HUES64 (cell line): ENCODE data around the gene PAPSS2.

Experiments used
- H3K27ac ChIP-seq: 2 replicates; pipeline ENCODE4 v1.7.0; 2013; ENCODE audit warnings: low read depth, low read length, inconsistent platforms
- H3K27me3 ChIP-seq: 2 replicates; pipeline ENCODE4 v1.6.1; 2013; ENCODE audit warnings: mild to moderate bottlenecking, low read length; ENCODE audit not compliant: insufficient read depth
- H3K36me3 ChIP-seq: 2 replicates; pipeline ENCODE4 v1.6.1; 2013; ENCODE audit warnings: mild to moderate bottlenecking, low read length; ENCODE audit not compliant: insufficient read depth
- H3K4me1 ChIP-seq: 2 replicates; pipeline ENCODE4 v1.6.1; 2013; ENCODE audit warnings: mild to moderate bottlenecking, low read length, moderate library complexity; ENCODE audit not compliant: insufficient read depth
- H3K4me3 ChIP-seq: 2 replicates; pipeline ENCODE4 v1.5.1; 2013; ENCODE audit warnings: mild to moderate bottlenecking, low read length, moderate library complexity
- H3K9ac ChIP-seq: 2 replicates; pipeline ENCODE4 v1.6.1; 2013; ENCODE audit warnings: mild to moderate bottlenecking, low read depth, low read length
- H3K9me3 ChIP-seq: 2 replicates; pipeline ENCODE4 v1.6.1; 2013; ENCODE audit warnings: low read depth, low read length; ENCODE audit not compliant: insufficient read depth
- WGBS: fragments of 150-250, 120-280 bp; methylation state at CpG from one replicate; pipeline ENCODE4 v1.1.7; 2013; ENCODE audit warnings: missing lambda C conversion rate; 5-methylcytosine and 5-hydroxymethylcytosine counted together

Gene PAPSS2

GRCh38 chr10:87694011-87694794 is 34.5 kb downstream of the PAPSS2 start:
- Histone ChIP-seq H3K9me3 (no peaks in the 10 kb centered on the region), H3K27ac (no peak overlapping the region), H3K4me3 (no peak overlapping the region), H3K27me3 (no peaks in the 10 kb centered on the region), H3K9ac (no peak overlapping the region), H3K36me3 (no peaks in the 10 kb centered on the region), H3K4me1 (no peaks in the 10 kb centered on the region; the same call in 1 of the 2 replicates)
- WGBS, result 95% methylated on average over 3 of the region's 4 CpGs

- H3K9me3 ChIP-seq, result no peaks in the 10 kb centered on the region
- 92% methylated on average over 3 of the region's 3 CpGs for WGBS
These were observed 35.4 kb downstream of the PAPSS2 start for GRCh38 chr10:87695074-87695473.

DNA sequence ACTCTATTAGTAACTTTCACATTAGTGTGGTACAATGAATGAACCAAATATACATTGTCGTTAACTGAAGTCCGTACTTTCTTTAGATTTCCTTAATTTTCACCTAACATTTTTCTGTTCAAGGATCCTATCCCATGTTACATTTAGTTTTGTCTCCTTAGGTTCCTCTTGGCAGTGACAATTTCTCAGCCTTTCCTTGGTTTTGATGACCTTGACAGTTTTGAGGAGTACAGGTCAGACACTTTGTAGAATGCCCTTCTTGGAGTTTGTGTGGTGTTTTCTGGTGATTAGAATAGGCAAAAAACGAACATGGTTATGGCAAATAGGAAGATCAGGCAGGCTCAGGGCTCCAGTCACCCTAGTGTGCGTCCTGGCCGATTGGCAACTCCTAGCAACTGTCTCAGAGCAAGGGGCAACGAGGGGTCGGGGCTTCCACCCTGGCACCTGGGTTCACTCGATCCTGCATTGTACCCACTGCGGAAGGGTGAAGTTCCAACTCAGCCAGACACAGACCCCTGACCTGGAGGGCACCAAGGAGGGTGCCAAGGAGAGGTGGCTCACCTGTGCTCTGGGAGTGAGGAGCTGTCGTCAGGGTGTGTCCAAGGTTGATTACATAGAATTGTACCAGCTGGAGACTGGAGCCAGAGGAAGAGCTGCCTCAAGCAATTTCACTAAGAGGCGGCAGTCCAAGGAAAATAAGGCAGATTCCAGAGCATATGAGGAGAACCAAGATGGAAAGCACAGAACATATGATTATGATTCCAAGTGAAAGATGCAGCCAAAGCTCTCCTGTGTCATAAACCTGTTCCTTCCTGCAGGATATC is 37.5 kb downstream of the PAPSS2 start:
- Histone ChIP-seq H3K27ac (no peak overlapping the region), H3K36me3 (no peaks in the 10 kb centered on the region), H3K9ac (no peak overlapping the region), H3K4me3 (no peak overlapping the region), H3K27me3 (no peaks in the 10 kb centered on the region), H3K4me1 (no peaks in the 10 kb centered on the region), H3K9me3 (no peaks in the 10 kb centered on the region)
- WGBS, result 94% methylated on average over 11 of the region's 11 CpGs

More at GRCh38 chr10:87695074-87695473, 35.4 kb downstream of the PAPSS2 start:
- H3K36me3 ChIP-seq, result no peaks in the 10 kb centered on the region
- no peak overlapping the region for H3K27ac ChIP-seq
- no peak overlapping the region for H3K4me3 ChIP-seq
- no peaks in the 10 kb centered on the region for H3K27me3 ChIP-seq
- H3K4me1 ChIP-seq, result no peaks in the 10 kb centered on the region; the same call in 1 of the 2 replicates
- no peak overlapping the region for H3K9ac ChIP-seq

- Histone ChIP-seq H3K27ac (no peak overlapping the region), H3K27me3 (no peaks in the 10 kb centered on the region), H3K36me3 (no peaks in the 10 kb centered on the region), H3K4me3 (no peak overlapping the region), H3K9ac (no peak overlapping the region), H3K9me3 (no peaks in the 10 kb centered on the region), H3K4me1 (no peaks in the 10 kb centered on the region)
- 95% methylated on average over 5 of the region's 7 CpGs for WGBS
These were observed 40.5 kb downstream of the PAPSS2 start for GRCh38 chr10:87700031-87700796.

GRCh38 chr10:87702260-87702972 is 42.7 kb downstream of the PAPSS2 start:
- Histone ChIP-seq H3K27ac (no peak overlapping the region), H3K9ac (no peak overlapping the region), H3K4me3 (no peak overlapping the region), H3K27me3 (no peaks in the 10 kb centered on the region), H3K36me3 (no peaks in the 10 kb centered on the region), H3K9me3 (no peaks in the 10 kb centered on the region), H3K4me1 (no peaks in the 10 kb centered on the region)
- WGBS, result 91% methylated on average over 9 of the region's 9 CpGs

DNA sequence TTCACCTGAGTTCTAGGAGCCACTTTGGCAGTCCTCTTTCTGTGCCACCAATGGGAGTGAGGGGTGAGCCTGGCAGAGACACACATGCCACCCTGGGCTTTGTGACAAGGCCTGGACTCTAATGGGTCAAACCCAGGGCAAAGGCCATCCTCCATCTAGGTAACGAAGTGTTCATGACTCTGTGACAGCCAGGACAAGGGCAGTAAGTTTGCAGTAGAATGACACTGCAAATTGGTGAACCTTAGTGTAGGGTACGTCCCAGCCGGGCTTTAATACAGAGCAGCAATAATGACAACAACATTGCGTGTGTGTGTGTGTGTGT is 43.3 kb downstream of the PAPSS2 start:
- Histone ChIP-seq H3K4me1 (no peaks in the 10 kb centered on the region), H3K36me3 (no peaks in the 10 kb centered on the region), H3K4me3 (no peak overlapping the region), H3K9ac (no peak overlapping the region), H3K27ac (no peak overlapping the region), H3K9me3 (no peaks in the 10 kb centered on the region), H3K27me3 (no peaks in the 10 kb centered on the region)
- WGBS, result 90% methylated on average over 4 of the region's 4 CpGs

DNA sequence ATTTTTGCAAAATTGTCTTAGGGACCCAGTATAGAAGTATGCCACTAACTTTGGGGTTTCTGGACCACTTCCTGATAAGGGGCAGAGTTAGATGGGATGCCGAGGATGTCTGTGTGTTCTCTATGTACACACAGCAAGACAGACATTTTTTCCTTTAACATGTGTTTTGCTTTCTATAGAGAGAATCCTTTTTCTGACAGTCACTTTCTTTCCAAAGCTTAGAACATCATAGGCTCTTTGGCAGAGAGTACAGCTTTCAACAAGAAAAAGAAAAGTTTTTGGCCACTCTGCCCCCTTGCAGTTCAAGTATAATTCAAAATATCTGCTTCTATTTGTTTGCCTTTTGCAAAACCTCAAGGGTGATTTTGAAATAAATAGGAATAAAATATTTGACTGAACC is 44.1 kb downstream of the PAPSS2 start:
- Histone ChIP-seq H3K9ac (no peak overlapping the region), H3K9me3 (no peaks in the 10 kb centered on the region), H3K36me3 (no peaks in the 10 kb centered on the region), H3K27ac (no peak overlapping the region), H3K4me3 (no peak overlapping the region), H3K27me3 (no peaks in the 10 kb centered on the region), H3K4me1 (no peaks in the 10 kb centered on the region)
- WGBS, result 92% methylated on average over 1 of the region's 1 CpG

- Histone ChIP-seq H3K9ac (no peak overlapping the region), H3K27ac (no peak overlapping the region), H3K27me3 (no peaks in the 10 kb centered on the region), H3K36me3 (peaks cover 11% of the 10 kb centered on the region; the same call in 1 of the 2 replicates), H3K4me1 (no peaks in the 10 kb centered on the region), H3K9me3 (no peaks in the 10 kb centered on the region), H3K4me3 (no peak overlapping the region)
These were observed 45.7 kb downstream of the PAPSS2 start for GRCh38 chr10:87705339-87705738.

GRCh38 chr10:87706731-87707130 is 47.1 kb downstream of the PAPSS2 start:
- Histone ChIP-seq H3K27me3 (no peaks in the 10 kb centered on the region), H3K27ac (no peak overlapping the region), H3K4me1 (no peaks in the 10 kb centered on the region), H3K9me3 (no peaks in the 10 kb centered on the region), H3K4me3 (no peak overlapping the region), H3K9ac (no peak overlapping the region), H3K36me3 (peaks cover 11% of the 10 kb centered on the region; the same call in 1 of the 2 replicates)
- 95% methylated on average over 4 of the region's 4 CpGs for WGBS

DNA sequence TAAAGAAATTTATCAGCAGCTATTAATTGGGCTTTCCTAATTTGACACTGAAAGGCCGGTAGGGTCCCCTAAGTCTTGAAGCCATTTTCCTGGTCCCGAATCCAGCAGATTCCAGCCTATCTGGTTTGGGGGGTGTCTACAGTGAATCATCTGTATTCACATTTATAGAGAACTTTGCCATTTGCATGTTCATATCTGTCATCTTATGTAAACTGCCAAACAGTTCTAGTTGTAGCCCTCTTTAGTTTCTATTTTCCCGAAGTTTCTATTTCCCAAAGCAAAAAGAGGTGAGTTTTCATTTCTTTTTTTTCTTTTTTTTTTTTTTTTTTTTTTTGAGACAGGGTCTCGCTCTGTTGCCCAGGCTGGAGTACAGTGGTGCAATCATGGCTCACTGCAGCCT is 47.6 kb downstream of the PAPSS2 start:
- H3K27ac ChIP-seq, result no peak overlapping the region
- WGBS, result 94% methylated on average over 4 of the region's 4 CpGs

More for the DNA sequence above, 47.6 kb downstream of the PAPSS2 start:
- Histone ChIP-seq H3K9me3 (no peaks in the 10 kb centered on the region), H3K4me1 (no peaks in the 10 kb centered on the region), H3K36me3 (peaks cover 11% of the 10 kb centered on the region; the same call in 1 of the 2 replicates), H3K4me3 (no peak overlapping the region), H3K9ac (no peak overlapping the region), H3K27me3 (no peaks in the 10 kb centered on the region)
